ENCODE results near the gene UBXN1.

The UBXN1 gene

DNA sequence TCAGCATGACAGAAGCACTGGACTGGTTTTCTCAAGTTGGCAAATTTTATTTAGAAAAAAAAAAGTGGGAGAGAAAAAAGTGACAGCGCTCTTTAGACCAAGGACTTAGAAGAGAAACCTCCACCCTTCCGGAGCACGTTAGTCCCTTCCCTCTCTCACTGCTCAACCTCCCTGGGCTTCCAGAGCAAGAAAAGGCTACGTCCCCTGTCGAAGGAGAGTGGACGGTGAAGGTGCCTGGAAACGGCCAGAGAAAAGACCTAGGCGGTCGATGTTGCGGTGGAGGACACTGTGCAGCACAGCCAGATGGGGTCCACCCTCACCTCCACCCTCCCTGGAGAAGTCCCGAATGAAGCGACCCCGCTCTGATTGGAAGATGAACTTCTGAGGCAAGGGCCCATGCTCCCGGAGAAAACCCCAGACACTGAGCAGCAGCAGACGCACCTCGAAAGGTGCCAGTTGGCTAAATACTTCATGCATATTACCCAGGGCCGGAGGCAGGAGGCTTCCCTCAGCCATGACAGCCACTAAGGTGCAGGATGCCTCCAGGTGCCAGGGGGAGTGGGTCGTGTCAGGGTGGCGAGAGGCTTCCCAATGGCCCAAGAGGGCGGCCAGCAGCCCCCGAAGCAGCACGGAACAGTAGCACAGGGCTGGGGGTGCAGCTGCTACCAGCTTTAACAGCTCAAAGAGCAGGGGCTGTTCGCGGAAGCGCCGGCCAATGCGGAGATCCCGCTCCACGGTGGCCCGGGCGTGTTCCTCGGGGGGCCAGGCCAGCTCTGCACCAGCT is 31.9 kb downstream of the UBXN1 start:
- DNase-seq (ENCODE audit: low read depth in 2 of 2, low spot score in 1 of 2): no peak

DNA sequence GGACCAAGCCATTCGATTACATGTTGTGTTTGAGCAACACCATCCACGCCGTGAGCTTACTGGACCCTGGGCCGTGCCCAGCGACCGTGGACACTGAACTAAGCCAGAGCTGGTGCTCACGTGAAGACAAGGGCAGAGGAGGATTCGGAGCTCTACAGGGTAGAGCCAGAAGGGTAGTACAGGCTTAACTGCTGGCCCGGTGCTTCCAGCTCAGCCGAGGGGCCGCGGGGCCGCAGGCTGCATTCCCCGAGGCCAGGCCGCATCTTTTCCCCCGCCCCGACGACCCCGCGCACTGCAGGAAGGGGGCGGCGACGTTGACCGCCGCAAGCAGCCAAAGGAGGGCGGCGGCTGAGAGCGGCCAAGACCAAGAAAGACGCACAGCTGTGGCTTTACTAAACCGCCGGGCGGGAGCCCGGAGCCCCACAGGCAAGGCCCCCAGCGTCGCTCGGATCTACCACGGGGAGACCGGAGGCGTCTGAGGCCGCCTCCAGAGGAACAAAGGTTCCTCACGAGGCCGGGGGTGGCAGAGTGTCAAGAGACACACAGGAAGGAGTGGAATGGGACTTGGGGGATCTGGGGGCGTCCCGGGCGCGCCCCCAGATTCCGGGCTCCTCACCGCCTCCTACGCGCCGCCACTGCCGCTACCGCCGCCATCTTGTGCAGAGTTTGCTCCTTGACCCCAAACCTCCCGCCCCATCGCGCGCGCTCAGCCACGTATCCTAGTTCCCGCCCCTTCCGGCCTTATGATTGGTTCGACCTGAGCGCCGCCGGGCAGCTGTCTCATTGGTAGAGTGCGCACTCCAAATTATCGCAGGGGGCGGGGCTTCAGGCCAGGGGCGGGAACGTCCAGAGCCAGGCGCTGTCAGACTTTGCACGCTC is 32.7 kb downstream of the UBXN1 start, which contains the start of gene GANAB:
TSS of gene GANAB (minus strand) at position 668 of the 879 bp plus-strand sequence. CDS start at position 654, 14 bp downstream.
- DNase-seq (ENCODE audit: low read depth in 2 of 2, low spot score in 1 of 2): peak; percentile 98 to 99

DNA sequence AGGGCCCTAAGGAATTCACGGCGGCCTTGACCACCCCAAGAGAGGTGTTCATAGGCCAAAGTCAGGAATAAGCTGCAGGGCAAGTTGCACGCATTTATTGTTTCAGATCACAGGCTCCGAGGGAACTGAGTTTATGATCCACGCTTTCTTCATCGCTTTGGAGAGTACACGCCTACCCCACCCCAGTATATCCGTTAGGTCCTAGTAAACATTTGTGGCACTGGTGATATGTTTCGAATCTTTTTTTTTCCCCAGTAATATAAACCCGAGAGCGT is 33.3 kb downstream of the UBXN1 start:
- DNase-seq (ENCODE audit: low read depth in 2 of 2, low spot score in 1 of 2): no peak

DNA sequence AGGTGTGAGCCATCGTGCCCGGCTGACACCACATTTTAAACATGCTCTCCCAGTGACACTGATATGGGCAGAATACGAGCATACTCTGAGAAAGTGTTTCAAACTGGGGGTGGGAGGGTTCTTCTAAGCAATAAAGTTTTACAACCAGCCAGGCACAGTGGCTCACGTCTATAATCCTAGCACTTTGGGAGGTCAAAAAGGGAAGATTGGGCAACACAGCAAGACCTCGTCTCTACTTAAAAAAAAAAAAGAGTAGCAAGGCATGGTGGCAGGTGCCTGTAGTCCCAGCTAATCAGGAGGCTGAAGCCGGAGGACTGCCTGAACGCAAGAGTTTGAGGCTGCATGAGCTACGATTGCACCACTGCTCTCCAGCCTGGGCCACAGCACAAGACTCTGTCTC is 34.7 kb downstream of the UBXN1 start:
- DNase-seq (ENCODE audit: low read depth in 2 of 2, low spot score in 1 of 2): no peak

DNA sequence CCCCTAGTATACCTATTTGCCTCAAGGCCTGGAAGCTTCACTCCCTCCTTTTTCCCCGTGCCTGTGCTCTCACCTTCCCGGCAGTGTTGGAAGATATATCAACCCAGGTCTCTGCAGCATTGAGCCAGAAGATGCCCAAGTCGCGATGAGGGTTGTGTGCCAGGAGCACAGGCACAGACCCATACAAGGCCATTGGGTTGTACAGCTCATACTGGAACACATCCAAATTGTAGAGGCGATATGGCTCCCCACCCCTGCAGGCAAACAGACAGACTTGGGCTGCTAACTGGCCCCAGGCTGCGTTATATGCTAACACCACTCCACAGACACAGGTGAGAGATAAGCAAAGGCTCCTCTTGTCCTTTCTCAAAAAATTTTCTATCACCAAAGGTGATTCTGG is 46.4 kb downstream of the UBXN1 start:
- no peak for DNase-seq (ENCODE audit: low read depth in 2 of 2, low spot score in 1 of 2)

DNA sequence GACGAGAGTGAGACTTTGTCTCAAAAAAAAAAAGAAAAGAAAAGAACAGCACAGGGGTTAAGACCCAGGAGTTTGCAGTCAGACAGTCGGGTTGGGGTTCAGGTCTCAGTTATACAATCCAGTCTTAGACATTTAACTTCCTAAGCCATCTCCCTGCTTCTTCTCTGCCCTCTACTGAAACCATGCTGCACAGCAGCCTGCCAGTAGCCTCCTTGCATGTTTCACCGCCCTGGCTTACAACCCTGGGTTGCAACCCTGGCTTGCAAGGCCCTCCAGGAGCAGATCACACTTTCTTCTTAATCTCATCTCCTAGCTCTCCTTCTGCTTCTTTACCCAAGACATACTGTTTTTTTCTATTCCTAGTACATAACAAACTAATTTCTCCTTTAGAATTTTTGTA is 51.2 kb downstream of the UBXN1 start:
- DNase-seq (ENCODE audit: low read depth in 2 of 2, low spot score in 1 of 2): no peak
